GM15510 (cell line): Measurements from ENCODE around the gene LGALS13.

Experiments used
- POLR2A ChIP-seq: IDR thresholded peaks from 3 replicates; pipeline ENCODE4 v1.6.1; 2011; ENCODE audit warnings: borderline replicate concordance; ENCODE audit not compliant: insufficient read length; ENCODE audit errors: extremely low read depth

Gene LGALS13

GRCh38 chr19:39602224-39602623 lies at the start of gene LGALS13:
TSS of gene LGALS13 (plus strand) at chr19:39602524. CDS start at chr19:39602569, 45 bp downstream.
- TF ChIP-seq POLR2A = no peak

GRCh38 chr19:39553082-39553652 lies 49.2 kb upstream of the LGALS13 start:
- TF ChIP-seq POLR2A = no peak

GRCh38 chr19:39554701-39555311 lies 47.5 kb upstream of the LGALS13 start:
- no peak for TF ChIP-seq POLR2A

- TF ChIP-seq POLR2A = no peak
Measured at GRCh38 chr19:39555883-39556282, 46.4 kb upstream of the LGALS13 start.

GRCh38 chr19:39557811-39558623 lies 44.3 kb upstream of the LGALS13 start:
- TF ChIP-seq POLR2A = no peak

GRCh38 chr19:39558624-39559117 lies 43.7 kb upstream of the LGALS13 start:
- no peak for TF ChIP-seq POLR2A

GRCh38 chr19:39563408-39563807 lies 38.9 kb upstream of the LGALS13 start:
- no peak for TF ChIP-seq POLR2A

GRCh38 chr19:39566064-39566463 lies 36.3 kb upstream of the LGALS13 start:
- TF ChIP-seq POLR2A = no peak

- no peak for TF ChIP-seq POLR2A
Measured at GRCh38 chr19:39568604-39569003, 33.7 kb upstream of the LGALS13 start.

GRCh38 chr19:39582442-39582841 lies 19.9 kb upstream of the LGALS13 start:
- no peak for TF ChIP-seq POLR2A

GRCh38 chr19:39582891-39583625 lies 19.3 kb upstream of the LGALS13 start:
- no peak for TF ChIP-seq POLR2A

GRCh38 chr19:39587496-39587895 lies 14.8 kb upstream of the LGALS13 start:
- TF ChIP-seq POLR2A = no peak

- no peak for TF ChIP-seq POLR2A
Measured at GRCh38 chr19:39588066-39588465, 14.3 kb upstream of the LGALS13 start.

- TF ChIP-seq POLR2A = no peak
Measured at GRCh38 chr19:39590265-39590664, 12.1 kb upstream of the LGALS13 start.

GRCh38 chr19:39592381-39592780 lies 9.9 kb upstream of the LGALS13 start:
- TF ChIP-seq POLR2A = no peak

GRCh38 chr19:39595950-39596349 lies 6.4 kb upstream of the LGALS13 start:
- no peak for TF ChIP-seq POLR2A

GRCh38 chr19:39596911-39597310 lies 5.4 kb upstream of the LGALS13 start:
- no peak for TF ChIP-seq POLR2A
